Activated CD4-positive, alpha-beta memory T cell treated with anti-CD3 and anti-CD28 coated beads, Interleukin-2, amount 10 ng/mL, durations not matched to agents 7 days and 5 days (primary cell): ENCODE measurements around the gene ENDOG. TPM values are rescaled to one million over a fixed set of nuclear protein-coding genes. Genes with fewer than 3 reads are reported as not detected.
A peak's percentile ranks its signal among the peaks of the same experiment; 100 is the strongest.
"Not testable (repeated sequence)": the region's sequence is repeated elsewhere in the genome, so short reads cannot be mapped to it uniquely, and the experiment has no call there.

ENCODE experiments used
- CTCF ChIA-PET: fragments of 350-600 bp; sonication (Branson Sonifier 250); formaldehyde crosslinking; loops from one replicate; lab custom pipeline; 2021; ENCODE audit warnings: antibody characterized with exemption, inconsistent platforms; lab: Charles Lee
- POLR2A ChIA-PET: fragments of 350-600 bp; sonication (Branson Sonifier 250); formaldehyde crosslinking; loops from one replicate; lab custom pipeline; 2021; ENCODE audit warnings: antibody characterized with exemption; lab: Charles Lee
- DNase-seq: peaks from one replicate; pipeline ENCODE4 v3.0.0-alpha.2; 2020
- H3K27ac Mint-ChIP-seq: one replicate; pipeline ENCODE4 v1.8.0; 2021; ENCODE audit warnings: mild to moderate bottlenecking, mixed read lengths
- H3K27me3 Mint-ChIP-seq: one replicate; pipeline ENCODE4 v1.8.0; 2021; ENCODE audit warnings: mixed read lengths
- H3K36me3 Mint-ChIP-seq: one replicate; pipeline ENCODE4 v1.8.0; 2021; ENCODE audit warnings: low read depth, mixed read lengths
- H3K4me1 Mint-ChIP-seq: one replicate; pipeline ENCODE4 v1.8.0; 2021; ENCODE audit warnings: mixed read lengths
- H3K4me3 Mint-ChIP-seq: one replicate; pipeline ENCODE4 v1.8.0; 2021; ENCODE audit warnings: mild to moderate bottlenecking, mixed read lengths
- H3K9me3 Mint-ChIP-seq: one replicate; pipeline ENCODE4 v1.8.0; 2021; ENCODE audit warnings: mixed read lengths
- total RNA-seq, 2 experiments: library from RNA; stranded (reverse); gene quantifications; one replicate each; pipeline ENCODE4 v1.2.3, GENCODE V29; 2021

Gene ENDOG
- total RNA-seq, 2 experiments from 2014 or later, result 16.7 to 19.1 TPM

DNA sequence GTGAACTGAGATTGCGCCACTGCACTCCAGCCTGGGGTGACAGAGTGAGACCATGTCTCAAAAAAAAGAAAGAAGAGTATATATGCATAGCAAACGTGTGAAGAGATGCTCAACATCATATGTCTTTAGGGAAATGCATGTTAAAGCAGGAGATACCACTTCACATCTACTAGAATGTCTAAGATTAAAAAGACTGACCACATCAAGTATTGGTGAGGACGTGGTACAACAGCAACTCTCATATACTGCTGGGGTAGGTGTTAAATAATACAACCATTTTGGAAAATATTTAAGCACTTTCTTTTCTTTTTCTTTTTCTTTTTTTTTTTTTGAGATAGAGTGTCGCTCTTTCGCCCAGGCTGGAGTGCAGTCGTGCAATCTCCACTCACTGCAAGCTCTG is 32.9 kb upstream of the ENDOG start:
- Mint-ChIP-seq H3K36me3 (no peaks in the 10 kb centered on the region), H3K4me3 (peak overlapping the region; percentile 5), H3K27me3 (no peaks in the 10 kb centered on the region), H3K27ac (no peak overlapping the region), H3K9me3 (peaks cover 2% of the 10 kb centered on the region), H3K4me1 (peaks cover 17% of the 10 kb centered on the region)
- POLR2A ChIA-PET, result interaction anchor here (0.9 kb wide), 1 partner anchor 61 kb away, joined by 3 read pairs; no protein-coding TSS in a partner anchor
- no peak for DNase-seq
- CTCF ChIA-PET, result interaction anchor here (1.3 kb wide), 1 partner anchor 14 kb away, joined by 3 read pairs; no protein-coding TSS in a partner anchor

DNA sequence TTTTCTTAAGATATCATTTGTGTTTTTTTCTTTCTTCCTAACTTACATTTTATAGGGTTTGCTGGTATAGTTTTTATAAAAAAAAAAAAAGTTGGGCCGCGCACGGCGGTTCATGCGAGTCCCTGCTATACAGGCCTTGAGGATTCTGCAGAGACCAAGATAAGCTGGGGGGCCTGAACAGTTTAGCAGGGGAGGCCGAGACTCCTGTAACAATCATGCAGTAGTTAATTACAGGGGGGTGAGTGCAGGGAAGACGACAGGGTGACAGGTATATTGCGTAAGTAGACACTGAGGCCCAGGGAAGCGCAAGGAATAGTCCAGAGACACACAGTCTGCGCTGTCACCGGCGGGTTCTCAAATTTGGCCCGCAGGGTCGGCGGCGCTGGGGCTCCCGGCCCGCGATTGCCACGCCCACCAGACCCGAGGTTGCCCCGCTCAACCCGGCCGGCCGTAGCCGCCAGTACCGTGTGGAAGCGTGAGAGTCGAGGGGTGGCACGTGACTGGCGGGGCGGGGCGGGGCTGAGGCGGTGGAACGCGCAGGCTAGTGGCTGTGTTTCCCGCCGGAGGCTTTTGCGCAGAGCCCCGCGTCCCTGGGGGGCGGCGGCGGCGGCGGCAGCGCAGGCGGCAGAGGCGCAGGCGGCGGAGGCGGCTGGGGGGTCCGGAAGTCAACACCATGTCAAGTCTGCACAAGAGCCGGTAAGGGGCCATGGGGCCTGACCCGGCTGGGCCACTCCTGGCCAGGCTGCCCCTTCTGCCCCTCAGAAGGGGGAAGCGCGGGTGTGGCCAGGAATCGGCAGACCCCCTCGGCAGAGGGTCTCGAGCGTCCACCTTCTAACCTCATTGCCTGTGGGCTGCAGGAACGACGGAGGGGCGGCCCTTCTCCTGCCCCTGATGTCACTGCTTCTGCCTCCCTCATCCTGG is 31.4 kb upstream of the ENDOG start, which contains the start of gene TBC1D13:
Gene TBC1D13, plus strand, starts transcription at position 573 of the 921 bp plus-strand sequence. Its CDS starts 101 bp downstream, at position 674.
- Mint-ChIP-seq H3K27ac (peak within 1 kb of the TSS; percentile 81), H3K4me1 (peaks cover 17% of the 10 kb centered on the region), H3K4me3 (peak within 1 kb of the TSS; percentile 93), H3K27me3 (no peaks in the 10 kb centered on the region), H3K36me3 (peaks cover 8% of the 10 kb centered on the region), H3K9me3 (no peaks in the 10 kb centered on the region)
- ChIA-PET CTCF (interaction anchor here (1.3 to 2.2 kb wide), 2 partner anchors 31 kb away, joined by 6 to 15 read pairs; partner anchors contain the start of gene ENDOG), POLR2A (interaction anchor here (1.0 to 2.0 kb wide), 2 partner anchors 15 kb away, joined by 5 to 14 read pairs; partner anchors contain the start of gene ZER1)
- DNase-seq, result peak; percentile 89

DNA sequence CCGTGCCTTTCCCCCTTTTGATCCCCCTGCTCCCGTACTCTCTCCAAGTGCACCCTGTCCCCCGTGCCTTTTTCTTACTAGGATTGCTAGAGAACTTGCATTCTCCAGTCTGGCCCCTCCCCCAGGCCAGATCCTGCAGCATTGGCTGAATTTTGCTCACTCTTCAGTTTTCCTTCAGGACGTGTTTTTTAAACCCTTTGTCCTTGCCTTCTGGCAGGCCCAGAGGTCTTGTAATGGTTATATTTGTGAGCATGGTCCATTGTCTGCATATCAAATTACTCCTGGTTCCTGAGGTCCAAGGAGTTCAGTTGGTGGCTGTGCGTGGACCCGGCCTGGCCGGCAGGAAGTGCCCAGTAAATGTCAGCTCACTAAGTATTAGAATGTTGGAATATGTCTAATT is 30.6 kb upstream of the ENDOG start:
- DNase-seq, result no peak
- peak overlapping the region; percentile 81 for H3K27ac Mint-ChIP-seq
- POLR2A ChIA-PET, result interaction anchor here (0.8 to 2.0 kb wide), 3 partner anchors 16 to 236 kb away, joined by 4 to 14 read pairs (median 7); partner anchors contain the start of genes ENDOG and ZER1

DNA sequence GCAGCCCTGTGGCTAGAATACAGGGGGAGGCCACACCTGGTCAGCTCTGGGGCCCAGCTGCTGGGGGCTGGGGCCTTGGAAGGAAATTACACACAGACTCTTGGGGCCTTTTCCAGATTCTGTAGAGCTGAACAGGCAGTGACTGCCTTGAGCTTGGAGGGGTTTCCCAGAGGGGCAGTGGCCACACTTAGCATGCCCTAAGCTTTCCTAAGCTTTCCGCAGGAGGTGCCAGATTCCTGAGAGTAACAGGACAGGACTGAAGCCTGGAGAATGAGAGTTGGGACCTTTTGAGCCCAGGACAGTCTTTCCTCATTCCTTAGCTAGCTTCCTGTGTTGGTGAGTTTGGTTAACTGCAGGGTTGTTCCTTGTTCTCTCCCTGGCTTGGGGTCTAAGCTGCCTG is 29.9 kb upstream of the ENDOG start:
- ChIA-PET CTCF (interaction anchor here (1.2 to 2.2 kb wide), 3 partner anchors 17 to 30 kb away, joined by 4 to 15 read pairs (median 6); partner anchors contain the start of gene ENDOG), POLR2A (interaction anchor here (0.8 to 2.0 kb wide), 7 partner anchors 17 to 237 kb away, joined by 3 to 14 read pairs (median 4); partner anchors contain the start of genes ENDOG, SET, SPOUT1 and ZER1)
- peak overlapping the region; percentile 81 for H3K27ac Mint-ChIP-seq
- H3K4me3 Mint-ChIP-seq, result peak overlapping the region; percentile 93
- no peaks in the 10 kb centered on the region for H3K9me3 Mint-ChIP-seq
- H3K27me3 Mint-ChIP-seq, result no peaks in the 10 kb centered on the region
- DNase-seq, result no peak
- H3K4me1 Mint-ChIP-seq, result peaks cover 17% of the 10 kb centered on the region
- peaks cover 18% of the 10 kb centered on the region for H3K36me3 Mint-ChIP-seq

More for the DNA sequence above, 30.6 kb upstream of the ENDOG start:
- Mint-ChIP-seq H3K27me3 (no peaks in the 10 kb centered on the region), H3K4me3 (peak overlapping the region; percentile 93), H3K9me3 (no peaks in the 10 kb centered on the region), H3K4me1 (peaks cover 17% of the 10 kb centered on the region), H3K36me3 (peaks cover 13% of the 10 kb centered on the region)
- CTCF ChIA-PET, result interaction anchor here (1.2 to 2.2 kb wide), 3 partner anchors 16 to 30 kb away, joined by 4 to 15 read pairs (median 6); partner anchors contain the start of gene ENDOG

DNA sequence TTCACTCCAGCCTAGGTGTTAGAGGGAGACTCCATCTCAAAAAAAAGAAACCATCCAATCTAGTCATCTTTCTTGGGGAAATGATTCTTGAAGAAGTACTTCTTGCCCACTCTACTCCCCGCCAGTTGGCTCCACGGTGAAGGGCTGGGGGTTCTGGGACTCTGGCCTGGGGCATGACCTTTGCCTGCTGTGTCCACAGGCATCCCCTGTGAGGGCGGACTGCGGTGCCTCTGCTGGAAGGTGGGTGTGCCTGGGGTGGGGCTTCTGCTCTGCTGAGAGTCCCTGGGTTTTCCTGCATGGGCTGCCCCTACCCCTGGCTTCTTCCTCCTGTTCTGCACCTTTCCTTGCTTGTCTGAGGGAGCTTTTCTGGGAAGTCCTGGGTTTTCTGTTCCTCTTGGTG is 27.8 kb upstream of the ENDOG start:
- H3K9me3 Mint-ChIP-seq, result no peaks in the 10 kb centered on the region
- POLR2A ChIA-PET, result interaction anchor here (1.4 kb wide), 1 partner anchor 19 kb away, joined by 4 read pairs; the partner anchor contains the start of gene ZER1
- H3K27me3 Mint-ChIP-seq, result no peaks in the 10 kb centered on the region
- no peak overlapping the region for H3K27ac Mint-ChIP-seq
- peaks cover 23% of the 10 kb centered on the region for H3K36me3 Mint-ChIP-seq
- DNase-seq, result no peak
- peaks cover 17% of the 10 kb centered on the region for H3K4me1 Mint-ChIP-seq
- CTCF ChIA-PET, result interaction anchor here (0.6 kb wide), 2 partner anchors 159 to 346 kb away, joined by 3 read pairs; no protein-coding TSS in a partner anchor
- no peak overlapping the region for H3K4me3 Mint-ChIP-seq

DNA sequence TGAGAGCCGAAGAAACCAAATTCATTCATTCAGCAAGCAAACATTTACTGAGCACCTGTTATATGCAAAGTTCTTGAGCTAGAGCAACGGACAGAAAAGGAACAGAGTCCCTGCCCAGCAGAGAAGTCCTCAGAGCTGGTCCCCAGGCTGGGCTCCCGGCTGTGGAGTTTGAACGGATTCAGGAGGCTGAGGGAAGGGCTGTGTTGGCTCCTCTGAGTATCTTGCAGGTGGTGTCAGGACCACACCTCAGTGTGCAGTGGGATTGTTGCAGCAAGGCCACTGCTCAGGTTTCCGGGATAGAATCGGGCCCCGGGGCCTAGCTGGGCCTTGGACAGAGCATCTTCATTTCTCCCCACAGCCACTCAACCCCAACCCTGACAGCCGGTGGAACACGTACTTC is 26.2 kb upstream of the ENDOG start:
- H3K36me3 Mint-ChIP-seq, result peaks cover 24% of the 10 kb centered on the region
- ChIA-PET CTCF (interaction anchor here (1.6 kb wide), 1 partner anchor 26 kb away, joined by 6 read pairs; the partner anchor contains the start of gene ENDOG), POLR2A (interaction anchor here (1.2 kb wide), 1 partner anchor 20 kb away, joined by 3 read pairs; no protein-coding TSS in a partner anchor)
- H3K9me3 Mint-ChIP-seq, result no peaks in the 10 kb centered on the region
- H3K27ac Mint-ChIP-seq, result no peak overlapping the region
- H3K27me3 Mint-ChIP-seq, result no peaks in the 10 kb centered on the region
- peaks cover 14% of the 10 kb centered on the region for H3K4me1 Mint-ChIP-seq
- no peak for DNase-seq
- no peak overlapping the region for H3K4me3 Mint-ChIP-seq

DNA sequence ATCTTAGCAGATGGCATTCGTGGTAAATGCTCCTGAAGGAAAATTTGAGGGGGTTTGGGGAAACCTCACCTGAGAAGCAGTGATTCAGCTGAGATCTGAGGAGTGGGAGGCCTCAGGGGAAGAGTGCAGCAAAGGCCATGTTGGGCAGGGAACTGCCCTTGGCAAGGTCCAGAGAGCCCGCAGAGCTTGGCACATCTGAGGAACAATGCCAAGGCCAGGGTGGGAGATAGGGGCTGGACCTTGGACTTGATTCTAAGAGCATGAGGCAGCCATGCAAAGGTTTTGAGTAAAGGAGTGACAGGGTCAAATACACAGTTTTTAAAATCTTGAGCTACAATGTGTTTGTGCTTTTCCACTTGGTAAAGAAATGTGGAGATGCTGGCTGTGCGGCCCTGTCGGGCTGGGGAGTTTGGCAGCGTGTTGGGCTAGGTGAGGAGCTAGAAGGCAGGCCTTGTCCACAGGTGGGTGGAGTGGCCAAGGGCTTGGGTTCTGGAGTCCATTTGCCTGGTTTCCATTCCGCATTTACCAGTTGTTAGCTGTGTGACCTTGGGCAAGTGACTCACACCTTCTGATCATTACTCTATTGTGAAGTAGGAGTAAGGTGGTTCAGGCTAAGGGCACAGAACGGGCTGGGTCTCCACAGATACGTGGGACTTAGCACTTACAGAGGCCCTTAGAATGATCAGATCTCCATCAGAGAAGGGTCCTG is 25.2 kb upstream of the ENDOG start:
- H3K9me3 Mint-ChIP-seq, result no peaks in the 10 kb centered on the region
- H3K4me1 Mint-ChIP-seq, result peaks cover 9% of the 10 kb centered on the region
- H3K36me3 Mint-ChIP-seq, result peaks cover 27% of the 10 kb centered on the region
- no peaks in the 10 kb centered on the region for H3K27me3 Mint-ChIP-seq
- ChIA-PET CTCF (interaction anchor here (0.6 to 1.6 kb wide), 2 partner anchors 18 to 25 kb away, joined by 3 to 6 read pairs; partner anchors contain the start of gene ENDOG), POLR2A (interaction anchor here (0.7 to 1.2 kb wide), 2 partner anchors 21 to 26 kb away, joined by 3 to 4 read pairs; partner anchors contain the start of gene ENDOG)
- H3K27ac Mint-ChIP-seq, result no peak overlapping the region
- no peak for DNase-seq
- H3K4me3 Mint-ChIP-seq, result no peak overlapping the region

DNA sequence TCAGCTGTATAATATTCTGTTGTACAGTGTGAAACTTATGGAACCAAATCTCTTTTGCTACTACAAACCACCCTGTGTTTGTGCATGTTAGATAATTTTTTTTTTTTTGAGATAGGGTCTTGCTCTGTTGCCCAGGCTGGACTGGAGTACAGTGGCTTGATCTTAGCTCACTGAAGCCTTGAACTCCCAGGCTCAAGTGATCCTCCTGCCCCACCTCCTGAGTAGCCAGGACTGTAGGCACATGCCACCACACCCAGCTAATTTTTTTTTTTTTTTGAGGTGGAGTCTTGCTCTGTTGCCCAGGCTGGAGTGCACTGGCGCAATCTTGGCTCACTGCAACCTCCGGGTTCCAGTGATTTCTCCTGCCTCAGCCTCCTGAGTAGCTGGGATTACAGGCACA is 23.3 kb upstream of the ENDOG start:
- H3K4me3 Mint-ChIP-seq, DNase-seq, H3K27me3 Mint-ChIP-seq, POLR2A ChIA-PET, H3K27ac Mint-ChIP-seq, H3K9me3 Mint-ChIP-seq: not testable (repeated sequence)
- Mint-ChIP-seq H3K4me1 (peaks cover 11% of the 10 kb centered on the region), H3K36me3 (peaks cover 36% of the 10 kb centered on the region)
- CTCF ChIA-PET, result interaction anchor here (0.6 to 1.2 kb wide), 2 partner anchors 23 to 30 kb away, joined by 4 to 6 read pairs; partner anchors contain the start of gene ENDOG

DNA sequence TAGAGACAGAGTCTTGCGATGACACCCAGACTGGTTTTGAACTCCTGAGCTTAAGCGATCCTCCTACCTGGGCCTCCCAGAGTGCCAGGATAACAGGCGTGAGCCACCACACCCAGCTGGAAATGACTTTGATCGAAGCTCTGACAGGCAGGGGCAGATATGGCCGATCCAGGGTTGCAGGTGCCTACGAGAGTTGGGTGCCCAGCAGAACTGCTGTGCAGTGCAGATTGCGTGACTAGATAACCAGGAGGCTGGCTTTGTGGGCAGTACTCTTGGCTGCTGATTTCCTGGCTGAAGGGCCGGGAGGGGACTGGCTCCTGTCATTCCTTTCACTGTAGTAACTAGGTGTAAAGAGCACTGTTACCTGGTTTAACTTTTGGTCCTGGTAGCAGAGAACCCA is 19.4 kb upstream of the ENDOG start:
- DNase-seq, result no peak
- H3K4me1 Mint-ChIP-seq, result peaks cover 11% of the 10 kb centered on the region
- no peaks in the 10 kb centered on the region for H3K27me3 Mint-ChIP-seq
- ChIA-PET POLR2A (no interaction called here), CTCF (interaction anchor here (0.6 to 1.3 kb wide), 2 partner anchors 19 to 80 kb away, joined by 3 read pairs; partner anchors contain the start of gene ENDOG)
- H3K9me3 Mint-ChIP-seq, result no peaks in the 10 kb centered on the region
- H3K36me3 Mint-ChIP-seq, result peaks cover 34% of the 10 kb centered on the region
- no peak overlapping the region for H3K4me3 Mint-ChIP-seq
- peak overlapping the region; percentile 55 for H3K27ac Mint-ChIP-seq

DNA sequence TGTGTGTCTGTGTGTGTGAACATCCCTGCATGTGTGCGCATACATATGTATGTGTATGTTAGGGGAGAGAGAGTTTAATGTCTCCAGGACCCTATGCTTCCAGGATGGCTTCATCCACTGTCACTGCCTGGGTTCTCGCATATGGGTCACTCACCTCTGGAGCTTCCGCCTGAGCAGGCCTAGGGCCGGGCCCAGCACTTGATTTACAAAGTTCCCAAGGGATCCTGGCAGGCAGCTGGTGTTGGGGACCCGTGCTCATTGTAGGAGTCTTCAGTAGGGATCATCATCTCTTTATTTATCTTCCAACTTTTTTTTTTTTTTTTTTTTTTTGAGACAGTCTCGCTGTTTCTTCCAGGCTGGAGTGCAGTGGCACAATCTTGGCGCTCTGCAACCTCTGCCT is 18.2 kb upstream of the ENDOG start:
- Mint-ChIP-seq H3K9me3 (no peaks in the 10 kb centered on the region), H3K4me3 (no peak overlapping the region), H3K36me3 (peaks cover 33% of the 10 kb centered on the region), H3K27me3 (no peaks in the 10 kb centered on the region), H3K4me1 (peaks cover 11% of the 10 kb centered on the region), H3K27ac (no peak overlapping the region)
- no peak for DNase-seq
- CTCF ChIA-PET, result interaction anchor here (1.3 kb wide), 1 partner anchor 18 kb away, joined by 3 read pairs; the partner anchor contains the start of gene ENDOG
- POLR2A ChIA-PET, result no interaction called here

DNA sequence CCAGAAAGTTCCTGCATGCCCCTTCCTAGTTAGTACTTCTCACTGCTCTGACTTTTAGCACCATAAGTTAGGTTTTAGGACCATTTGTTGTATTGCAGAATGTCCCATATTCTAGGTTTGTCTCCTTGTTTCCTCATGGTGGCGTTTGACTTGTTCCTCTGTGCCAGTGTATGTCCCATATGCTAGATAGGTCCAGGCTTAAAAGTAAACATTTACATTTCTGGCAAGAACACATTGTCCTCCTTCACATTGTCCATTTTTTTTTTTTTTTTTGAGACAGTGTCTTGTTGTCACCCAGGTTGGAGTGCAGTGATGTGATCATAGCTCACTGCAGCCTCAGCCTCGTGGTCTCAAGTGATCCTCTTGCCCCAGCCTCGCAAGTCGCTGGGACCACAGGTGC is 15.8 kb upstream of the ENDOG start:
- no peaks in the 10 kb centered on the region for H3K27me3 Mint-ChIP-seq
- ChIA-PET POLR2A (no interaction called here), CTCF (interaction anchor here (1.3 kb wide), 1 partner anchor 16 kb away, joined by 3 read pairs; the partner anchor contains the start of gene ENDOG)
- H3K9me3 Mint-ChIP-seq, result no peaks in the 10 kb centered on the region
- DNase-seq, result no peak
- H3K4me3 Mint-ChIP-seq, result no peak overlapping the region
- H3K4me1 Mint-ChIP-seq, result peaks cover 11% of the 10 kb centered on the region
- no peak overlapping the region for H3K27ac Mint-ChIP-seq
- H3K36me3 Mint-ChIP-seq, result peaks cover 35% of the 10 kb centered on the region

DNA sequence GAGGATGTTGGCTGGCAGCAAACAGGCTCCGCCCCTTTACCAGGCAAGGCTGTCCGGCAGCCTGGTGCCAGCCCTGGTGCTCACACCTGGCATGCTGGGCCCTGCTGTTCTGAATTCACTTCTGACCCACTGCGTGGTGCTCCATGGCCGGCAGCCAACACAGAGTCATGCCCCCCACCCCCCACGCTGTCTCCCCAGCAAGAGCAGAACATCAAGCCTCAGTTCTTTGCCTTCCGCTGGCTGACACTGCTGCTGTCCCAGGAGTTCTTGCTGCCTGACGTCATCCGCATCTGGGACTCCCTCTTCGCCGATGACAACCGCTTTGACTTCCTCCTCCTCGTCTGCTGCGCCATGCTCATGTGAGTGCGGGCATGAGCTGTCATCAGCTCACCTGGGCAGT is 12.6 kb upstream of the ENDOG start:
- Mint-ChIP-seq H3K4me3 (no peak overlapping the region), H3K36me3 (peaks cover 25% of the 10 kb centered on the region), H3K9me3 (no peaks in the 10 kb centered on the region), H3K4me1 (no peaks in the 10 kb centered on the region), H3K27me3 (no peaks in the 10 kb centered on the region), H3K27ac (no peak overlapping the region)
- no peak for DNase-seq
- ChIA-PET POLR2A (no interaction called here), CTCF (interaction anchor here (1.2 to 1.9 kb wide), 2 partner anchors 13 to 17 kb away, joined by 6 read pairs; partner anchors contain the start of gene ENDOG)
